Tibial artery (tissue), 4 donors: ENCODE data around the gene TCEA2.

Experiments used
- DNase-seq, 2 donors: peaks; one replicate each; pipeline ENCODE4 v3.0.0-alpha.2; 2019
- H3K27ac ChIP-seq, 2 donors: fragments of 200-600 bp; sonication (generic) in 1 of 2; 1 replicate in 1 of 2; 2 replicates in 1 of 2; pipeline ENCODE4 v1.5.1; 2018 to 2019; ENCODE audit warnings: mild to moderate bottlenecking in 1 of 2
- H3K27me3 ChIP-seq, 2 donors: fragments of 200-600 bp; sonication (generic) in 1 of 2; one replicate each; pipeline versions ENCODE4 v1.5.1 to v1.6.0; 2016 to 2019
- H3K36me3 ChIP-seq, 3 donors: fragments of 200-600 bp; sonication (generic) in 2 of 3; one replicate each; pipeline ENCODE4 v1.5.1; 2016 to 2019; ENCODE audit warnings: mild to moderate bottlenecking in 2 of 3
- H3K4me1 ChIP-seq, 4 donors: fragments of 200-600 bp; sonication (generic) in 2 of 4; 1 replicate in 3 of 4; 2 replicates in 1 of 4; pipeline ENCODE4 v1.5.1; 2016 to 2019
- H3K4me3 ChIP-seq, 2 donors: fragments of 200-600 bp; sonication (generic) in 1 of 2; 1 replicate in 1 of 2; 2 replicates in 1 of 2; pipeline ENCODE4 v1.5.1; 2018 to 2019; ENCODE audit warnings: mild to moderate bottlenecking in 2 of 2
- H3K9me3 ChIP-seq, 3 donors: fragments of 200-600 bp; sonication (generic) in 1 of 3; one replicate each; pipeline ENCODE4 v1.5.1; 2016 to 2019
- intact Hi-C: fragments of 100-400 bp; cut with DNase I; formaldehyde crosslinking; loops from one replicate; pipeline ENCODE4 v1.15.0; 2023; ENCODE audit warnings: low total_unique reads
- TF ChIP-seq, protein P1 (sequence below), 2 experiments: fragments of 200-600 bp in 1 of 2; fragments of 450-650 bp in 1 of 2; IDR thresholded peaks; one replicate each; pipeline ENCODE4 v1.5.1; 2017 to 2019; ENCODE audit warnings: antibody characterized with exemption in 2 of 2, mild to moderate bottlenecking in 1 of 2, moderate library complexity in 1 of 2

The TCEA2 gene

DNA sequence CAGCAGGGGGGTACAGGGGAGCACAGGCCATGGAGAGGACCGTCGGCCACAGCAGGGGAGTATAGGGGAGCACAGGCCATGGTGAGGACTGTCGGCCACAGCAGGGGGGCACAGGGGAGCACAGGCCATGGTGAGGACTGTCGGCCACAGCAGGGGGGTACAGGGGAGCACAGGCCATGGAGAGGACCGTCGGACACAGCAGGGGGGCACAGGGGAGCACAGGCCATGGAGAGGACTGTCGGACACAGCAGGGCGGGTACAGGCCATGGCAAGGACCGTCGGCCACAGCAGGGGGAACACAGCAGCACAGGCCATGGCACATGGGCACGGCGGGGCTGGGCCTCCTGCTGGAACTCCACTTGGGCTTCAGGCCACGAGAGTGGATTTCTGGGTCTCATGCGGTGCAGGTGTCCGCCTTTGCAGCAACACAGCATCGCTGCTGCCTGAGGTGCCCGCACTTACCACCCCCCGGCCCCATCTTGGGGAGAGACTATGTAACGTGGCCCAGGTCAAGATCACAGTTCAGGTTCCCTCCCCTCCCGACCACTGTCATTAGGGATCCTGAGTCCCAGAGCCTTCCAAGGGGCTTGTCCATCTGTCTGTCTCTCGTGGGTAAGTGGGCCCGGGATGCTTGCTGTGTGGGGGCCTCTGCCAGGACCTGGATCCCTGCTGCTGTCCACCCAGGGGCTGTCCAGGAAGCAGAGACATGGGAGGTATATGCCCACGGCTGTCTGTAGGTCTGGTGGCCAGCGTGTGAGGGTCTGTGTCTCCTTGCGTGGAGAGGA lies 41.9 kb downstream of the TCEA2 start:
- DNase-seq = peak; percentile 15 to 55
- H3K9me3 ChIP-seq = no peaks in the 10 kb centered on the region
- TF ChIP-seq, protein P1, sequence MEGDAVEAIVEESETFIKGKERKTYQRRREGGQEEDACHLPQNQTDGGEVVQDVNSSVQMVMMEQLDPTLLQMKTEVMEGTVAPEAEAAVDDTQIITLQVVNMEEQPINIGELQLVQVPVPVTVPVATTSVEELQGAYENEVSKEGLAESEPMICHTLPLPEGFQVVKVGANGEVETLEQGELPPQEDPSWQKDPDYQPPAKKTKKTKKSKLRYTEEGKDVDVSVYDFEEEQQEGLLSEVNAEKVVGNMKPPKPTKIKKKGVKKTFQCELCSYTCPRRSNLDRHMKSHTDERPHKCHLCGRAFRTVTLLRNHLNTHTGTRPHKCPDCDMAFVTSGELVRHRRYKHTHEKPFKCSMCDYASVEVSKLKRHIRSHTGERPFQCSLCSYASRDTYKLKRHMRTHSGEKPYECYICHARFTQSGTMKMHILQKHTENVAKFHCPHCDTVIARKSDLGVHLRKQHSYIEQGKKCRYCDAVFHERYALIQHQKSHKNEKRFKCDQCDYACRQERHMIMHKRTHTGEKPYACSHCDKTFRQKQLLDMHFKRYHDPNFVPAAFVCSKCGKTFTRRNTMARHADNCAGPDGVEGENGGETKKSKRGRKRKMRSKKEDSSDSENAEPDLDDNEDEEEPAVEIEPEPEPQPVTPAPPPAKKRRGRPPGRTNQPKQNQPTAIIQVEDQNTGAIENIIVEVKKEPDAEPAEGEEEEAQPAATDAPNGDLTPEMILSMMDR (IDR thresholded peaks at IDR 0.05) = no peak
- H3K27me3 ChIP-seq = peaks cover 0 to 79% of the 10 kb centered on the region in 2 donors
- H3K4me3 ChIP-seq = no peak overlapping the region
- H3K36me3 ChIP-seq = no peaks in the 10 kb centered on the region
- H3K4me1 ChIP-seq = peaks cover 0 to 11% (median 6%) of the 10 kb centered on the region in 4 donors
- no peak overlapping the region for H3K27ac ChIP-seq
- intact Hi-C loops = no loop called here

DNA sequence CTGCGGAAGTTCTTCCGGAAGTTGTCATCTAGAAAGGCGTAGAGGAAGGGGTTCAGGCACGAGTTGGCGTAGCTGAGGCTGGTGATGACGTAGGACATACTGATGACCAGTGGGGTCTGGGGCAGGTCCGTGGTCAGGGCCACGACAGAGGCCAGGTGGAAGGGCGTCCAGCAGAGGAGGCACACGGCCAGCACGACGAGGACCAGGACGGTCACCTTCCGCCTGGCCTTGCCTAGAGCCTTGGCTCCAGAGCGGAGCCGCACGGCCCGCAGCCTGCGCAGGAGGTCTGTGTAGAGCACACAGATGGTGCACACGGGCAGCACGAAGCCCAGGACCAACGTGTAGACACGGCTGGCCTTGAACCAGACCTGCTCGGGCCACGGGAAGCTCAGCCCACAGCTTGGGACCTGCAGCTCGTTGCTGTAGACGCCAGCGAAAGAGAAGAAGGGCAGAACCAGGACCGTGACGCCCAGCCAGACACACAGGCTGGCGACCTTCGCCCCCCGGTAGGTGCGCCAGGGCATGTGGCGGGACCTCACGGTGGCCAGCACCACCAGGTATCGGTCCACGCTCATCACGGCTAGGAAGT lies 42.9 kb downstream of the TCEA2 start:
- intact Hi-C loops = no loop called here
- H3K27me3 ChIP-seq = peaks cover 0 to 74% of the 10 kb centered on the region in 2 donors
- no peaks in the 10 kb centered on the region for H3K9me3 ChIP-seq
- H3K4me3 ChIP-seq = no peak overlapping the region
- H3K36me3 ChIP-seq = no peaks in the 10 kb centered on the region
- H3K27ac ChIP-seq = no peak overlapping the region
- peak in 1 of 2 donors; percentile 60 for DNase-seq
- TF ChIP-seq, protein P1 (IDR thresholded peaks at IDR 0.05) = no peak
- H3K4me1 ChIP-seq = peaks cover 0 to 11% (median 6%) of the 10 kb centered on the region in 4 donors

DNA sequence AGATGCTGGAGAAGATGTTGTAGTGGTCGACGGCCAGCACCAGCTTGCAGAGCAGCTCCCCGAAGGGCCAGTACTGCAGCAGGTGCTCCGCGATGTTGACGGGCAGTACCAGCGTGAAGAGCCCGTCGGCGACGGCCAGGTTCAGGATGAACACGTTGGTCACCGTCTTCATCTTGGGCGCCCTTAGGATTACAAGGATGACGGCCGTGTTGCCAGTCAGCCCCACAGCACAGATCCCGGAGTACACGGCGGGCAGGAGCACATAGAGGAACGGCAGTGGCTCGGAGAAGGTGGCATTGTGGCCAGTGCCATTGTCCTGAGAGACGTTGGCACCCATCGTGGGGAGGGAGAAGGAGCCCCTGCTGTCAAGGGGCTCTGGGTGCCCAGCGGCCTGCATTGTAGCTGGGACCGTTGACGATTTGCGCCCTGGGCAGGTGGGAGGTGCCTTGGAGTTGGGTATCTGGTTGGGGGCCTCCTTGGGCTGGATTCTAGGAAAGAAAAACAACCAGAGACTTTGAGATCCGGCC lies 43.5 kb downstream of the TCEA2 start:
- no peak overlapping the region for H3K27ac ChIP-seq
- TF ChIP-seq, protein P1 (IDR thresholded peaks at IDR 0.05) = no peak
- peak in 1 of 2 donors; percentile 45 for DNase-seq

DNA sequence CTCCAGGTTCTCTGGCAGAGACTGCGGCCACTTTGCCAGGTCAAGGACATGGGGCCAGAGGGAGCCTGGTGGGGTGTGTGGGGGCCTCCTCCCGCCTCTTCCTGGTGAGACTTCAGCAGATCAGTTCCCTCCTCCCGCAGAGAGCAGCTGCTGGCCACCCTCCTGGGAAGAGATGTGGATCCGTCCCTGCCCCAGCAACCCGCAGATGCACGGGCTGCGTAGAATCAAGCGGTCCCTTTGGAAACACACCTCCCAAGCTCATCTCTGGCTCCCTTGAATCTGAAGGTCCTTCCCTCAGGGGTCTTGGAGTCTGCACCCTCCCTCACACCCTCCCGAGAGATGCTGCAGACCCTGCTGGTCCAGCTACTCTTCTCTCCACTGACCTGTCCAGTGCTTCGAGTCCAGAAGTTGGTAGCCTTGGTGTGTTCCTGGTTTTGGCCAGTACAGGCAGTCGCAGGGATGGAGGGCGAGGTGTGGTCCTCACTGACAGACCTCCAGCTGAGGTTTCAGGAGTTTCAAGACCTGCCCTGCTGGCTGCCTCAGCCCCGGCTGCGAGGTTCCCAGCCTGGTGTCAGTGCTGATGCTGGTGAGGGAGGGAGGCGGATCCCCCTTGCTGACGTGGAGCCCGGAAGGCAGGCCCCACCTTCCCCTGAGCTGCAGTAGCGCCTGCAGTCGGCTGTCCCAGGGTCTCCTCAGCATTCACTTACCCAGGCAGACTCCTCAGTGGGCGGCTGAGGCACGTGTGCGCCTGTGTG lies 44.2 kb downstream of the TCEA2 start, which contains the start of gene NPBWR2:
Gene NPBWR2 (minus strand): TSS at position 585 of the 755 bp plus-strand sequence. CDS start 734 bp downstream, outside the sequence.
- Histone ChIP-seq H3K9me3 (no peaks in the 10 kb centered on the region), H3K4me3 (no peak within 1 kb of the TSS), H3K4me1 (peaks cover 0 to 6% (median 2%) of the 10 kb centered on the region in 4 donors), H3K27ac (no peak within 1 kb of the TSS), H3K36me3 (no peaks in the 10 kb centered on the region), H3K27me3 (peaks cover 0 to 62% of the 10 kb centered on the region in 2 donors)
- TF ChIP-seq, protein P1 (IDR thresholded peaks at IDR 0.05) = no peak
- DNase-seq = peak in 1 of 2 donors; percentile 53
- intact Hi-C loops = no loop called here

More for the DNA sequence above, 43.5 kb downstream of the TCEA2 start:
- peaks cover 0 to 11% (median 6%) of the 10 kb centered on the region in 4 donors for H3K4me1 ChIP-seq
- H3K9me3 ChIP-seq = no peaks in the 10 kb centered on the region
- peaks cover 0 to 68% of the 10 kb centered on the region in 2 donors for H3K27me3 ChIP-seq
- intact Hi-C loops = no loop called here
- no peaks in the 10 kb centered on the region for H3K36me3 ChIP-seq
- H3K4me3 ChIP-seq = no peak overlapping the region

DNA sequence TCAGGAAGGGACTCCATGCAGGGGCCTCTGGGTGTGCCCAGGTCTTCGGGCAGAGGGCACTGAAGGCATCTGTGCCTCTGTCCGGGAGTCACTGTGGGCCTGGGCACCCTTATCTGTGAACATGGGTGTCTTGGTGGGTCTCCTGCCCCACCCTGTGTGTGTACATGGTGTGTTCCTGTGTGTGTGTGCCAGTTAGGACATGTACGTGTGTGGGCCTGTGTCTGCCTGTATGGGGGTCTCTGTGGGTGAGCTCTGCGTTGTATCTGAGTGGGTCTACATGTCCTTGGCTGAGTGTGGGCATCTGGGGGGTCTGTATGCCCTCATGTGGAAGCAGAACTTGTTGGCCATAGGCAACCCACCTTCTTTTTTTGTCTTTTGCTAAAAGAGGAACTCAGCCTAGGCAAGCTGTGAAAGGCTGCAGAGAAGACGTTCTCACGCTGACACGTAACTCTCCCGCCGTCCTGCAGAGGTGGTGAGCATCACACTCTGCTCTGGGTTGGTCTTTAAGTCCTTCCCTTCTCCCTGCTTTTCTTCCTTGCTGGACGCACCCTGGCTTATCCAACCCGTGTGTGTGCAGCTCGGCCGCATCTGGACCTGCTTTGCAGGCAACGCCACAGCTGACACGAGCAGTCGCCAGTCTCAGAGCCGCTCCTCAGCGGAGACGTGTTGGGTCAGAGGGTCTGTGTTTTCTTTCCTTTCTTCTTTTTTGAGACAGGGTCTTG lies 44.9 kb downstream of the TCEA2 start:
- TF ChIP-seq, protein P1 (IDR thresholded peaks at IDR 0.05) = no peak
- intact Hi-C loops = no loop called here
- Histone ChIP-seq H3K4me1 (no peaks in the 10 kb centered on the region), H3K27me3 (peaks cover 0 to 54% of the 10 kb centered on the region in 2 donors), H3K36me3 (no peaks in the 10 kb centered on the region), H3K27ac (no peak overlapping the region), H3K9me3 (no peaks in the 10 kb centered on the region), H3K4me3 (no peak overlapping the region)
- peak in 1 of 2 donors; percentile 51 for DNase-seq
